ENCODE results near the gene TNS4. TPM values are rescaled to one million over a fixed set of nuclear protein-coding genes. Genes with fewer than 3 reads are reported as not detected.

Gene TNS4
- total and polyA plus RNA-seq, 9 of the 15 experiments (the other 6 are each of a cell fraction or from before 2014, with no cell fraction given): 0.04 to 0.73 (median 0.24) TPM; not detected in 1

DNA sequence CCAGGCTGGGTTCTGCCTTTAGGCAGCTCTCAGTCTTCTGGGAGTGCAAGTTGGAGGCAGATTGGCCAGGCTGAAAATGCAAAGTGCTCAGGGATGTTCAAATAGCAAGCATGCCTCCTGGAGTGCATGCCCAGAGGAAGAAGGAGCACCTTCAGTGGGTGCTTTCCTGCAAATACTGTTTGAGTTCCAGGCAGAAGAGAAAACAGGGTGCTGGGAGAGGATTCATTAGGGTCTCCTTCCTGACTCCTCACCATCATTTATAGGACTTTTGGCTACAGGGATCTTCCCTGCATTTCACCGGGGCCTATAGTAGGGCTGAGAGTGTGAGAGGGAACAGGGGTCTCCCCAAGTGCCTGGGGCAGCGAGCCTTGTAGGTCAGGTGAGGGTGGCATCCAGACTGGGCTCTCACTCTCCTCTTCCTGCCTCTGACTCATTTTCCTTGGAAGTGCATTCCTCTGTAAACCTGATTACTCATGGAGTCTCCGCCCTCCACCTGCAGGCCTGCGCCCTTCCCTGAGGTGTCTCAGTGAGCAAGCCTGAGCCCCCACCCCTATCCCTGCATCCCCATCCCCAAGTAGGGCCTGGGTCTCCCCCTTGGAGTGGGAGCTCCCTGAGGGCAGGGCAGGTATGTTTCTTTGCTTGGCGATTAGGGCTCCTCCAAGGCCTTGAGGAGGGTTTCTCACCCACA is 17.1 kb upstream of the TNS4 start:
- FAIRE-seq: no peak
- H3K27ac ChIP-seq (ENCODE audit: extremely low read depth, low read depth, low read length): peak overlapping the region; percentile 46; the same call in 2 of the 3 replicates
- H3K4me2 ChIP-seq (ENCODE audit: insufficient read depth, low read length): no peak overlapping the region

More for the DNA sequence above, 17.1 kb upstream of the TNS4 start:
- WGBS (ENCODE audit: insufficient coverage, low coverage, missing lambda C conversion rate): 75% methylated on average over 5 of the region's 5 CpGs
- Histone ChIP-seq H2AFZ (ENCODE audit: low read depth, low read length) (no peak overlapping the region), H3K36me3 (ENCODE audit: control insufficient read depth, insufficient read depth, low read length) (no peaks in the 10 kb centered on the region), H3K79me2 (ENCODE audit: control insufficient read depth, insufficient read depth, low read length) (no peaks in the 10 kb centered on the region), H3K9me3 (replicated peaks; ENCODE audit: control insufficient read depth, insufficient read depth, low read depth, low read length) (no peaks in the 10 kb centered on the region; the same call in 1 of the 2 replicates), H3K9ac (ENCODE audit: insufficient read depth in 1 of 2, low read depth in 2 of 2, low read length in 2 of 2) (no peak overlapping the region), H3K4me1 (replicated peaks in 1 of 2; ENCODE audit: control insufficient read depth in 2 of 2, insufficient read depth in 2 of 2, low read length in 2 of 2) (peaks cover 19 to 40% of the 10 kb centered on the region in 2 experiments), H3K4me3 (no peak overlapping the region), H3K27me3 (ENCODE audit: control insufficient read depth in 2 of 2, insufficient read depth in 2 of 2, low read length in 2 of 2) (no peaks in the 10 kb centered on the region), H3K9me1 (ENCODE audit: control insufficient read depth, insufficient read depth, low read length) (no peaks in the 10 kb centered on the region), H4K20me1 (replicated peaks; ENCODE audit: control insufficient read depth, insufficient read depth, low read length) (no peaks in the 10 kb centered on the region)
- TF ChIP-seq GTF2A2 (tag; IDR thresholded peaks at IDR 0.05): no peak
- TF ChIP-seq, protein P1, sequence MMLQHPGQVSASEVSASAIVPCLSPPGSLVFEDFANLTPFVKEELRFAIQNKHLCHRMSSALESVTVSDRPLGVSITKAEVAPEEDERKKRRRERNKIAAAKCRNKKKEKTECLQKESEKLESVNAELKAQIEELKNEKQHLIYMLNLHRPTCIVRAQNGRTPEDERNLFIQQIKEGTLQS (IDR thresholded peaks at IDR 0.05): peak; percentile 21; the same call in 1 of the 2 replicates
- TF ChIP-seq, protein P1 (CRISPR knock-in tag; conservative IDR thresholded peaks at IDR 0.05): no peak
- TF ChIP-seq FOSL1 (tag; conservative IDR thresholded peaks at IDR 0.05): peak; percentile 52; the same call in 1 of the 2 replicates
- peak; percentile 66 for TF ChIP-seq ZNF316 (IDR thresholded peaks at IDR 0.05)
- ATAC-seq (no peak), DNase-seq (ENCODE audit: extremely low read depth in 1 of 4, low spot score in 3 of 4) (peak in 1 of 4 experiments; percentile 32)
- CTCF ChIA-PET (ENCODE audit: low intra/inter-chr PET ratio): no interaction called here
- in situ Hi-C loops (cut with MboI) (no loop called here), intact Hi-C loops (cut with micrococcal nuclease) (no loop called here)
- BruUV-seq (replicated peaks): no TSS peak
- POLR2A ChIA-PET: interaction anchor here (0.5 kb wide), 1 partner anchor 299 kb away, joined by 3 read pairs; the partner anchor contains the start of gene WIPF2

All from K562 (cell line).